GM23248 (cell line): ENCODE data around the gene KLHL22.

Experiments used
- EZH2 ChIP-seq: fragments of 200-600 bp; sonication (generic); IDR thresholded peaks from 2 replicates; pipeline ENCODE4 v1.6.1; 2018; ENCODE audit warnings: antibody characterized with exemption, mild to moderate bottlenecking; ENCODE audit not compliant: insufficient read depth, poor library complexity, severe bottlenecking
- EZH2phosphoT487 ChIP-seq: fragments of 200-600 bp; sonication (generic); IDR thresholded peaks from 2 replicates; pipeline ENCODE4 v1.6.1; 2018; ENCODE audit warnings: antibody characterized with exemption, moderate library complexity, mild to moderate bottlenecking, low read depth; ENCODE audit not compliant: insufficient read depth

DNA sequence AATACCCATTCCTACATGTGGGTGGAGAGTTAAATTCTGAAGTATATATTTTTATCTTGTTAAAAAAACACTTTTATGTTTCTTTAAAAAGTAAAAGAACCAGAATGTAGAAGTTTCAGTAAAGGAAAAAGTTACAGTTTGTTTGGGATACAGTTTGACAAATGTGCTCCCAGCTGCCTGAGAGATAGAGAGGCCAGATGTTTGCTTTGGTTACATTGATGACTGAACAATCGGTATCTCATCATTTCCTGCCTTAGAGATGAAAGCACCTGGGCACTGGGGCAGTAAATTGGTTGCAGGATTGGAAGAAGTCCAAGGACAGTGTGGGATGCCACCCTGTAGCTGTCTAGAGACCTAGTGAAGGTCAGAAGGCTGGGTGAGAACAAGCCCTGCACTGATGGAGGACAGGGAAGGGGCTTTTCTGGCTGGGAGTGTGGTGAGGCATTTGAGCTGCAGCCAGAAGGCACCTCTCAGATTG is 28.4 kb upstream of the KLHL22 start:
- TF ChIP-seq EZH2 (no peak), EZH2phosphoT487 (no peak)
